Liver (tissue), 3 donors: ENCODE results near the gene MED10.

Experiments
- CTCF ChIP-seq: fragments of 150-350 bp; IDR thresholded peaks from 2 replicates; pipeline ENCODE4 v1.5.1; 2017; ENCODE audit warnings: improper control_type of control experiment, low read depth, low read length; ENCODE audit not compliant: missing input control
- FOXA1 ChIP-seq: IDR thresholded peaks from 2 replicates; pipeline ENCODE4 v1.6.1; 2016; ENCODE audit warnings: antibody characterized with exemption
- FOXA2 ChIP-seq: IDR thresholded peaks from 2 replicates; pipeline ENCODE4 v1.6.1; 2016; ENCODE audit warnings: antibody characterized with exemption
- RAD21 ChIP-seq, 2 donors: IDR thresholded peaks; 2 replicates each; pipeline ENCODE4 v1.6.1; 2016; ENCODE audit warnings: antibody characterized with exemption in 2 of 2, mild to moderate bottlenecking in 2 of 2
- REST ChIP-seq: IDR thresholded peaks from 2 replicates; pipeline ENCODE4 v1.6.1; 2016; ENCODE audit warnings: antibody characterized with exemption, mild to moderate bottlenecking
- SP1 ChIP-seq: IDR thresholded peaks from 2 replicates; pipeline ENCODE4 v1.6.1; 2018; ENCODE audit warnings: antibody characterized with exemption, mild to moderate bottlenecking
- YY1 ChIP-seq: IDR thresholded peaks from 2 replicates; pipeline ENCODE4 v1.6.1; 2016; ENCODE audit warnings: antibody characterized with exemption, mild to moderate bottlenecking
- donor health status: healthy.
- donor health status: healthy.

- TF ChIP-seq CTCF (no peak), RAD21 (IDR thresholded peaks at IDR 0.05) (no peak), FOXA1 (no peak), YY1 (no peak), REST (no peak), SP1 (no peak), FOXA2 (no peak)
Observed at GRCh38 chr5:6389397-6389796, 11.1 kb upstream of the MED10 start.
